GM23248 (cell line): ENCODE measurements around the gene S100A7A. TPM values are rescaled to one million over a fixed set of nuclear protein-coding genes. Genes with fewer than 3 reads are reported as not detected.

ENCODE experiments used
- DNase-seq: peaks from one replicate; pipeline ENCODE4 v3.0.0-alpha.2; 2015
- H2AFZ ChIP-seq: fragments of 200-600 bp; sonication (generic); 2 replicates; pipeline ENCODE4 v1.6.1; 2016; ENCODE audit warnings: antibody characterized with exemption
- H3F3A ChIP-seq: fragments of 200-600 bp; sonication (generic); 2 replicates; pipeline ENCODE4 v1.6.1; 2016; ENCODE audit warnings: mild to moderate bottlenecking, antibody characterized with exemption, mixed run types; ENCODE audit not compliant: insufficient read depth
- H3K27ac ChIP-seq: fragments of 200-600 bp; sonication (generic); 2 replicates; pipeline ENCODE4 v1.5.1; 2016; ENCODE audit warnings: mild to moderate bottlenecking
- H3K27me3 ChIP-seq: fragments of 200-600 bp; sonication (generic); replicated peaks from 2 replicates; pipeline ENCODE4 v1.6.1; 2016; ENCODE audit warnings: mild to moderate bottlenecking; ENCODE audit not compliant: insufficient read depth
- H3K36me3 ChIP-seq: fragments of 200-600 bp; sonication (generic); 2 replicates; pipeline ENCODE4 v1.6.1; 2016; ENCODE audit warnings: low read depth, mild to moderate bottlenecking
- H3K4me1 ChIP-seq: fragments of 200-600 bp; sonication (generic); 2 replicates; pipeline ENCODE4 v1.6.1; 2016; ENCODE audit warnings: mild to moderate bottlenecking; ENCODE audit not compliant: insufficient read depth
- H3K4me2 ChIP-seq: fragments of 200-600 bp; sonication (generic); one replicate; pipeline ENCODE4 v1.6.1; 2016; ENCODE audit warnings: mild to moderate bottlenecking; ENCODE audit not compliant: unreplicated experiment
- H3K4me3 ChIP-seq: fragments of 200-600 bp; sonication (generic); 2 replicates; pipeline ENCODE4 v1.5.1; 2016; ENCODE audit warnings: mild to moderate bottlenecking
- H3K79me2 ChIP-seq: fragments of 200-600 bp; sonication (generic); 2 replicates; pipeline ENCODE4 v1.6.1; 2016; ENCODE audit warnings: mild to moderate bottlenecking; ENCODE audit not compliant: insufficient read depth
- H3K9ac ChIP-seq: fragments of 200-600 bp; sonication (generic); 2 replicates; pipeline ENCODE4 v1.6.1; 2016; ENCODE audit warnings: mild to moderate bottlenecking
- H3K9me2 ChIP-seq: fragments of 200-600 bp; sonication (generic); 2 replicates; pipeline ENCODE4 v1.6.1; 2016; ENCODE audit warnings: mixed run types, mild to moderate bottlenecking, moderate library complexity; ENCODE audit not compliant: insufficient read depth
- H3K9me3 ChIP-seq: fragments of 200-600 bp; sonication (generic); one replicate; pipeline ENCODE4 v1.6.1; 2017; ENCODE audit warnings: low read depth
- H4K20me1 ChIP-seq: fragments of 200-600 bp; sonication (generic); 2 replicates; pipeline ENCODE4 v1.6.0; 2016; ENCODE audit not compliant: insufficient read depth
- EZH2 ChIP-seq: fragments of 200-600 bp; sonication (generic); IDR thresholded peaks from 2 replicates; pipeline ENCODE4 v1.6.1; 2018; ENCODE audit warnings: antibody characterized with exemption, mild to moderate bottlenecking; ENCODE audit not compliant: insufficient read depth, poor library complexity, severe bottlenecking
- EZH2phosphoT487 ChIP-seq: fragments of 200-600 bp; sonication (generic); IDR thresholded peaks from 2 replicates; pipeline ENCODE4 v1.6.1; 2018; ENCODE audit warnings: antibody characterized with exemption, moderate library complexity, mild to moderate bottlenecking, low read depth; ENCODE audit not compliant: insufficient read depth
- WGBS, 2 experiments: methylation state at CpG; one replicate each; pipeline ENCODE4 v1.1.6; 2015 to 2017; ENCODE audit warnings: low lambda C conversion rate in 2 of 2, low coverage in 1 of 2; ENCODE audit errors: missing lambda C conversion rate in 2 of 2; 5-methylcytosine and 5-hydroxymethylcytosine counted together
- in situ Hi-C: fragments of 300-500 bp; cut with MboI; formaldehyde crosslinking; loops from 2 replicates; pipeline ENCODE4 v1.15.0; 2020
- polyA plus RNA-seq: library from polyadenylated mRNA; unstranded; fragments of >200 nt; fragmentation: Nextera tagmentation; extraction: Ambion mirVana; gene quantifications from 2 replicates; pipeline ENCODE4 v1.2.1, GENCODE V29; 2016
- total RNA-seq: library from RNA; depleted of rRNA; stranded (reverse); fragments of >200 nt; shearing (Covaris generic); gene quantifications from 2 replicates; pipeline ENCODE4 v1.2.3, GENCODE V29; 2014

The S100A7A gene
- total and polyA plus RNA-seq, 2 experiments from 2014 or later = not detected

DNA sequence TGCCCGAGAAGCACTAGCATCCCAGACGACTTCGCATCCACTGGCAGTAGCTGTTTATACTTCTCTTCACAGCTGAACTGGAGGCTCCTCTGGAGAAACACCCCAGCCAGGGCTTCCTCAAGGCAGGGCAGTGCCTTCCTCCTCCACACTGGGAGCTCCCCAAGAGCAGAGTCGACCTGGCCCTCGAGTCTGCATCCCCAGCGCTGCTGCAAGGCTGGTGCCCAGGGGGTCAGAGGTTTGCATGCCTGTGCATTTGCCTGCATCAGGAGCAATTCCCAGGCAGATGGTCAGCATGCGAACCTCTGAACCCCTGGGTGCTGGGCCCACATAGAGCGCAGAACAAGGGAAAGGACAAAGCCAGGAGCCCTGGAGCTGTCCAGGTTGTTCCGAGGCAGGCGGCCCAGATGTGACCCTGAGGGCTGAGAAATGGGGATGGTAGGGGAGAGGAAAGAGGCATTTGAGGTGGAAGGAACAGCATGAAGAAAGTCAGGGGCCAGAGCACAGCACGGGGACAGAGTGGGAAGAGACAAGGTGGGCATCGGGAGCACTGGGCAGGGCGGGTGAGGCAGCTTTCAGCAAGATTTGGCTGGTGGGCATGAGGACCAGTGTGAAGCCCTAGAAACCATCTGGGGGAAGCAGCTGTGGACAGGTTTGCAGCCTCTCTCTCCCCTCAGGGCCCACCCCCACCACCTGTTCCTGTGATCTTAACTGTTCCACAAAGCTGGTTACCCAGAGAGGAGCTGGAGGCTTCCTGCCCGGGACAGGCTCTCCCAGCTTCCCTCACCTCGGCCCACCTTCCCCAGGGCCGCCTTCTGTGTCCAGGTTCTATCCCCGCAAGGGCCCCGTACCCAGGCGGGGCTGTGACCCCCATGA lies 19.0 kb upstream of the S100A7A start:
- H2AFZ ChIP-seq = no peak overlapping the region
- H3K4me2 ChIP-seq = no peak overlapping the region
- peaks cover 17% of the 10 kb centered on the region for H3K27me3 ChIP-seq
- H3K9me3 ChIP-seq = no peaks in the 10 kb centered on the region
- in situ Hi-C loops = no loop called here
- no peak for TF ChIP-seq EZH2phosphoT487
- TF ChIP-seq EZH2 = no peak
- no peaks in the 10 kb centered on the region for H4K20me1 ChIP-seq
- H3K27ac ChIP-seq = no peak overlapping the region
- no peaks in the 10 kb centered on the region for H3K36me3 ChIP-seq
- H3K4me3 ChIP-seq = no peak overlapping the region
- no peak overlapping the region for H3K9ac ChIP-seq
- H3K9me2 ChIP-seq = no peaks in the 10 kb centered on the region
- no peaks in the 10 kb centered on the region for H3K79me2 ChIP-seq
- WGBS, 2 experiments = 53 to 57% methylated on average over 19 of the region's 19 CpGs
- H3F3A ChIP-seq = no peaks in the 10 kb centered on the region
- no peak for DNase-seq
- no peaks in the 10 kb centered on the region for H3K4me1 ChIP-seq

DNA sequence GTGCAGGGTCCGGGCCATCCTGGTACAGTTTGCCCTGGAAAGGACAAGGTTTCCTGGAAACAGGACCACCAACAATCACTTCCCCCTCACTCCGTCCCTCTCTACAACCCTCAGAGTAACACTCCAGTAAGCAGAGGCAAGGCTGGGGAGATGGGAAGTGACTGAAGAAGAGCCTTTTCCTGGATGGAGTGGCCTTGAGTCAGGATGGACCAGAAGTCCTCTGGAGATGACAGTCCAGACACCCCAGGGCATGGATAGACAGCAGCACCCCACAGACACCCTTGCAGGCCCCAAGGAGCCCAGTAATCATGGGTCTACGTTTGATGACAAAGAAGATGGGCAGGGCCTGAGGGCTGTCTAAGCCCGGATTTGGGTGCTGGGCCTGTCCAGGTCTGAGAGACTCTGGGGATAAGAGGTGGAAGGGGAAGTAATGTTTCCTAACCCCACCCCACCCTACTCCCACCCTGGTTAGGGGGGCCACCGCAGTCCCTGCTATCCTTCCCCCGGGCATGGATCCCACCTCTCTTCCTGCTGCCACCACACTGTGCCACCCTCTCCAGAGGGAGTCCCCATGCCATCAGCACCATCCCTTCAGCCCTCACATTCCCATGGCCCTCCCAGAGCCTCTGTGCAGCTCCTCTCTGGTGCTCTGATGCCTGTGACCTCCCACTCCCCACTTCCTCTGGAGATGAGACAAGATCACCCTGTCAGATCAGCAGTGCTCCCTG lies 18.2 kb upstream of the S100A7A start:
- no peaks in the 10 kb centered on the region for H3F3A ChIP-seq
- no peaks in the 10 kb centered on the region for H3K4me1 ChIP-seq
- H3K9me2 ChIP-seq = no peaks in the 10 kb centered on the region
- no peak overlapping the region for H3K4me2 ChIP-seq
- H3K27me3 ChIP-seq = peaks cover 16% of the 10 kb centered on the region
- H3K27ac ChIP-seq = no peak overlapping the region
- no peaks in the 10 kb centered on the region for H3K79me2 ChIP-seq
- no peak overlapping the region for H3K9ac ChIP-seq
- H3K9me3 ChIP-seq = no peaks in the 10 kb centered on the region
- in situ Hi-C loops = no loop called here
- H4K20me1 ChIP-seq = no peaks in the 10 kb centered on the region
- WGBS, 2 experiments = 41 to 48% methylated on average over 4 to 6 of the region's 6 CpGs
- H2AFZ ChIP-seq = no peak overlapping the region
- no peaks in the 10 kb centered on the region for H3K36me3 ChIP-seq
- no peak overlapping the region for H3K4me3 ChIP-seq
- TF ChIP-seq EZH2phosphoT487 = no peak
- no peak for TF ChIP-seq EZH2
- no peak for DNase-seq

DNA sequence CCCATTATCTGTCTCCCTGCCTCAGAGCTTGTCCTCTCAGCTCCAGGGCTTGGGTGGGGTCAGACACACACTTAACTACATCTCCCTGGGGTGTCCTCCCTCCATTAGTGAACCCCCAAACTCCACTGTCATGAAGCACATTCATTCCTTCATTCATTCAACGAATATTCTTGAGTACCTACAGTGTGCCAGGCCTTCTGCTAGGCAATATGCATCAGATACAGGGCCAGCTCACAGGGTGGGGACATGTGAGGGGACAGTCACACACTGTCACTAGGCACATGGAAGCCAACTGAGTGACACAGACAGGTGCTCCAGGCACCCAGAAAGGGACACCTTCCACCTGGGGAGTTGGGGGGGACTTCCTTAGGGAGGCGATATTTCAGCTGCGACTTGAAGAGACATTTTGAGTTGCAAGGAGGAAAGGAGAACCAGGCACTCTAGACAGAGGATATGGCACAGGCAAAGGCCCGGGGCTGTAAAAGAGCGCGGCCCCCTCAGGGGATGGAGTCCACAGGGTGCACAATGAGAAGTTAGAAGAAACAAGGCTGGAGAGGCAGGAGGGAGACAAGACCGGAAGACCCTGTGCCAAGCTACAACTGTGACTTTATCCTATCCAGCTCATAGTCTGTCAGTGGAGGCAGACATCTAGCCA lies 16.8 kb upstream of the S100A7A start:
- H3K9me2 ChIP-seq = no peaks in the 10 kb centered on the region
- no peak overlapping the region for H2AFZ ChIP-seq
- no peaks in the 10 kb centered on the region for H3K79me2 ChIP-seq
- no peak overlapping the region for H3K27ac ChIP-seq
- no peak for TF ChIP-seq EZH2phosphoT487
- TF ChIP-seq EZH2 = no peak
- no peak overlapping the region for H3K4me2 ChIP-seq
- in situ Hi-C loops = no loop called here
- WGBS, 2 experiments = 67 to 73% methylated on average over 7 of the region's 7 CpGs
- H3K27me3 ChIP-seq = peaks cover 16% of the 10 kb centered on the region
- no peaks in the 10 kb centered on the region for H3F3A ChIP-seq
- H3K4me1 ChIP-seq = no peaks in the 10 kb centered on the region
- no peaks in the 10 kb centered on the region for H3K9me3 ChIP-seq
- H4K20me1 ChIP-seq = no peaks in the 10 kb centered on the region
- H3K9ac ChIP-seq = no peak overlapping the region
- no peak for DNase-seq
- H3K4me3 ChIP-seq = no peak overlapping the region
- no peaks in the 10 kb centered on the region for H3K36me3 ChIP-seq

DNA sequence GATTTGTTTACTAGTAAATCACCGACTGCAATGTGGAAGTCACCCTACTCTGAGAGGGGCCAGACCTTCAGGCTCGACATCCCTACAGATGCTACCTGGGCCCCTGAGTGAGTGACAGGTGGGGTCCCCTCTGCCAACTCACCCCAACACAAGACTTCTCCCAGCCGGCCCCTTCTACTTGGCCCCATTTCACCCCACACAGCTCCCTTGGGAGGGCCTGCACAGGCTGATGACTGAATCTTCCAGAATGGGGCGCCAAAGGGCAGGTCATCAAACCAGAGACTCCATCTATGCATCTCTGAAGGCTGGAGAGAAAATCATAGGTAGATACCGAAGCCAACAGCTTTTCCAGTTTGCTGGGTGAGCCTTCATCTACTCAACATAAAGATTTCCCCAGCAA lies 16.1 kb upstream of the S100A7A start:
- H3K79me2 ChIP-seq = no peaks in the 10 kb centered on the region
- H3K4me1 ChIP-seq = no peaks in the 10 kb centered on the region
- DNase-seq = peak; percentile 23
- H3K4me3 ChIP-seq = no peak overlapping the region
- no peak overlapping the region for H2AFZ ChIP-seq
- H3F3A ChIP-seq = no peaks in the 10 kb centered on the region
- TF ChIP-seq EZH2phosphoT487 = no peak
- no peak for TF ChIP-seq EZH2
- H3K9me3 ChIP-seq = no peaks in the 10 kb centered on the region
- H3K9me2 ChIP-seq = no peaks in the 10 kb centered on the region
- no peak overlapping the region for H3K9ac ChIP-seq
- in situ Hi-C loops = no loop called here
- H3K27ac ChIP-seq = no peak overlapping the region
- no peaks in the 10 kb centered on the region for H3K36me3 ChIP-seq
- peaks cover 16% of the 10 kb centered on the region for H3K27me3 ChIP-seq
- H4K20me1 ChIP-seq = no peaks in the 10 kb centered on the region
- no peak overlapping the region for H3K4me2 ChIP-seq
- WGBS, 2 experiments = 53% methylated on average over 5 of the region's 5 CpGs
